HG02759 (cell line): ENCODE measurements around the gene TLNRD1.

Source experiments
- ATAC-seq: cut with Tn5 transposase; IDR thresholded peaks from one replicate; pipeline ENCODE4 v1.9.1; 2021; ENCODE audit warnings: mild to moderate bottlenecking, moderate library complexity; ENCODE audit not compliant: unreplicated experiment

TLNRD1 gene

DNA sequence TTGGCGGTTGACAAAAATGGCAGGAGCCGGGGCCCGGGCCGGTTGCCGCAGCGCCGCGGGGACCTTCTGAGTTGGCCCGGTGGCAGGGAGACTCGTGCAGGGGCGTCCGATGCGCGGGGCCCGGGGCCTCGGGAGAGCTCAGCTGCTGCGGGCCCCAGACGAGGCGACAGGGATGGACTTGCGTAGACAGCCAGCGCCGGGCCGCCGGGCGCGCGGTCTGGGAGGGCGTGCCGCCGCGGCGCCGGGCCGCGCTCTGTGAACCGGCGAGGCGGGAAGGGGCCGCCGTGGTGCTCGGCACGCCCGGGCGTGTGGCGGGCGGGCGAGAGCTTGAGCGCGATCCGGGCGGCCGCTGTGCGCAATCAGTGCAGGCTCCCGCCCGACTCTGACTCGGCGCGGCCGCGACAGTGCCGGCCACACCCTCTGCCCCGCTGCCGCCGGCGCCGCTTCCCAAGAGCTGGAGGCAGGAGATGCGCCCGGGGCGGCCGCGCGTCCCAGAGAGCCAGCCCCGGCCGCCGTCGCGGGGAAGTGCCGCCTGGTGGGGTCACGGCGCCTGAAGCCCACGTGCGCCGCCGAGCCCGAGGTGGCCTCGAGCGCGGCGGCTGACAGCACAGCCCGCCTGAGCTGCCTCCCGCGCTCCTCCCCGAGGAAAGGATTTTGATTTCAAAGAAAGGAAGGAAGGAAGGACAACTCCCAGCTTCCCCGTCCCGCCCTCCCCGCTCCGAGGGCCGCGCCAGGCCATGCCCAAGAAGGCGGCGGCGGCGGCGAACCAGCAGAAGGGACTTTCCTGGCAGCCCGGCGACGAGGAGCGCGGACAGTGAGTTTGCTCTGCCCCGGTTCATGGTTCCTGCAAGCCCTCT lies 657 bp downstream of the TLNRD1 start:
- peak; percentile 45 for ATAC-seq

DNA sequence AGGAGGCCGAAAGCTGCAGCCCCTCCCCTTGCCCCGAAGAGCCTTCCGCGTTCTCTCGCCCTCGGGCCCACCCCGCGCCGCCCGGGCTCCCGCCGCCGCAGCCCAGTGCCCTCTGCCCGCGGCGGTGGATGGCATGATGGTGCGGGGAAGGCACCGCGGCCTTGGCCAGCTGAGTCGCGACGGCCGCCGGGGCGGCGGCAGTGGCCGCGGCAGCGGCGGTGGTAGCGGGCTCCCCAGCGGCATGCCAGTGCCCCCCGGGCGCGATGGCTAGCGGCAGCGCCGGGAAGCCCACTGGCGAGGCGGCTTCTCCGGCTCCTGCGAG lies 1.2 kb downstream of the TLNRD1 start:
- no peak for ATAC-seq

DNA sequence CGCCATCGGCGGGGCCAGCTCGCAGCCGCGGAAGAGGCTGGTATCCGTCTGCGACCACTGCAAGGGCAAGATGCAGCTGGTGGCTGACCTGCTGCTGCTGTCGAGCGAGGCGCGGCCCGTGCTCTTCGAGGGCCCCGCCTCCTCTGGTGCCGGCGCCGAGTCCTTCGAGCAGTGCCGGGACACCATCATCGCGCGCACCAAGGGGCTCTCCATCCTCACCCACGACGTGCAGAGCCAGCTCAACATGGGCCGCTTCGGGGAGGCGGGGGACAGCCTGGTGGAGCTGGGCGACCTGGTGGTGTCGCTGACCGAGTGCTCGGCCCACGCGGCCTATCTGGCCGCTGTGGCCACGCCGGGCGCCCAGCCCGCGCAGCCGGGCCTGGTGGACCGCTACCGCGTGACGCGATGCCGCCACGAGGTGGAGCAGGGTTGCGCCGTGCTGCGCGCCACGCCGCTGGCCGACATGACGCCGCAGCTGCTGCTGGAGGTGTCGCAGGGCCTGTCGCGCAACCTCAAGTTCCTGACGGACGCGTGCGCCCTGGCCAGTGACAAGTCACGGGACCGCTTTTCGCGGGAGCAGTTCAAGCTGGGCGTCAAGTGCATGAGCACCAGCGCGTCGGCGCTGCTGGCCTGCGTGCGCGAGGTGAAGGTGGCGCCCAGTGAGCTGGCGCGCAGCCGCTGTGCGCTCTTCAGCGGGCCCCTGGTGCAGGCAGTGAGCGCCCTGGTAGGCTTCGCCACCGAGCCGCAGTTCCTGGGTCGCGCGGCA lies 1.8 kb downstream of the TLNRD1 start:
- no peak for ATAC-seq

DNA sequence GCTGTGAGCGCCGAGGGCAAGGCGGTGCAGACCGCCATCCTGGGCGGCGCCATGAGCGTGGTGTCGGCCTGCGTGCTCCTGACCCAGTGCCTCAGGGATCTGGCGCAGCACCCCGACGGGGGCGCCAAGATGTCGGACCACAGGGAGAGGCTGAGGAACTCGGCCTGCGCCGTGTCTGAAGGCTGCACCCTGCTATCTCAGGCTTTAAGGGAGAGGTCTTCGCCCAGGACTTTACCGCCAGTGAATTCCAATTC lies 2.3 kb downstream of the TLNRD1 start:
- no peak for ATAC-seq

DNA sequence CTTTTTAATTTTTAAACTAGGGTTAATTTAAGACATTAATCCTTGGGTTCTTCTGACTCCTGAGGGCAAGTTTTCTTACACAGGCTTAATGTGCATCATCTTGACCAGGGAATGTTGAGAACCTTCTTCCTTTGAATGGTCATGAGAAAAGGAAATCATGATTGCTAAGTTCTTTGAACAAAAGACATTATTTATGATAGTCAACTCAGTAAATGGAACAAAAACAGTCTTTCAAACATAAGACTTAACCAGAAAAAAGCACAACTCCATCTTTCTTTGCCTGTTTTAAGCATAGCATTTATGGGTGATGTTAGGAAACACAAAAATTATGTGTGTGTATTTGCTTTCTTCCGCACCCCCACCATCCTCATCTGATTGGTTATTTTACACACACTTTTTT lies 5.4 kb downstream of the TLNRD1 start:
- ATAC-seq, result no peak

DNA sequence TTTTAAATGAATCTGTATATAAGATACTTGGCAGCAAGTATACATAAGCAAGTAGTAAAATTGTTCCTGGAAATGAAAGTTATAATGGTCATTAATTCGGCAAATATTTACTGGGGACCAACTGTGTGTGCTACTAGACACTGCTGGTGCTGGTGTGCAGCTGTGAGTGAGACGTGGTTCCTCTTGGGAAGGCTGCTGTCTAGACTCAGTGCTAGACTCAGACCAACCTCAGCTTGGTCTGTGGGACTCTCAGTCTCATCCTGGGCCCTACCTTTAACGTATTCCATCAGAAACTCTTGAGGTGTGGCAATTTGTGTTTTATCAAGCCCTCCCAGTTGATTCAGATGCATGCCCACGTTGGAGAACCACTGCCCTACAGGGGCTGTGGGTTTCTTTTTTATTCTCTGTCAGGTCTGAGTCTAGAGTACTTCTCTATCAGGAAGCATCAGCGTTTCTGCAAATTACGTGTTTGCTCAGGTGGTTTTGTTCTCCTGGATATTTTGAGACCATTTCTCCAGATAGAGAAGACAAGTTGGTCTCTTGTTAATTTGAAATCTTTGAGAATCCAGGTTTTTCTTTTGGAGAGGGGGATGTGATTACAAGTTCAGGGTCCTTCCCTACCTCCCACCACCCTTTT lies 6.8 kb downstream of the TLNRD1 start:
- no peak for ATAC-seq

DNA sequence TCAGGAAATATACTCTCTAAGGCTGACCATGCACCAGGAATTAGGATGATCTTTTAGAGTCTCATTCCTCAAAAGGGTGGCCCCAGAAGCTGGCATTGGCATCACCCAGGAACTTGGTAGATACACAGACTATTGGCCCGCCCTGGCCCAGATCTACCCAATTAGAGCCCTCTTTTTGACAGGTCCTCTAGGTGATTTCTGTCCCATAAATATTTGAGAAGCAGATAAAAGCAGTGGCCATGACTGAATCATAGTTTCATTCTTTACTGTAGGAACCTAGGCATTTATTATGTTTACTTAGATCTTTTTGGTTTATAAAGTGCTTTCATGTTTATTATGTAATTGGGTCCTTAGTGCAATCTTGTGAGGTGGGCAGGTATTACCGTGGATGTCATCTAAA lies 7.6 kb downstream of the TLNRD1 start:
- no peak for ATAC-seq

DNA sequence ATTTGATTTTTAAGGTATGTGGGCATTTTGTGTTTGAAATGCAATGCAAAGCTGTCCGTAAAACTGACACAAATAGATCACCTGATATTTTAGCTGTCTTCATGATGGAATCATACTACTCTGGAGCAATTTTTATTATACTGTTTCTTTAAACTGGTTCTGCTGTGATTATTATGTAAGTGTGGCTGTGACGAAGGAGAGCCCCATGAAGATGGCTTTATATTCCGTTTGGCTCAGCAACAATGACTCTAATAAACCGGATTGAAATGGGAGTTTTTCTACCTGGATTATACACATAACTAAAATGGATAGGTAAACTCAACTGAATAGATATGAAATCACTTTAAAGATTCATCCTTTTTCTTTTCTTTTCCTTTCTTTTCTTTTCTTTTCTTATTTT lies 9.4 kb downstream of the TLNRD1 start:
- ATAC-seq, result no peak

DNA sequence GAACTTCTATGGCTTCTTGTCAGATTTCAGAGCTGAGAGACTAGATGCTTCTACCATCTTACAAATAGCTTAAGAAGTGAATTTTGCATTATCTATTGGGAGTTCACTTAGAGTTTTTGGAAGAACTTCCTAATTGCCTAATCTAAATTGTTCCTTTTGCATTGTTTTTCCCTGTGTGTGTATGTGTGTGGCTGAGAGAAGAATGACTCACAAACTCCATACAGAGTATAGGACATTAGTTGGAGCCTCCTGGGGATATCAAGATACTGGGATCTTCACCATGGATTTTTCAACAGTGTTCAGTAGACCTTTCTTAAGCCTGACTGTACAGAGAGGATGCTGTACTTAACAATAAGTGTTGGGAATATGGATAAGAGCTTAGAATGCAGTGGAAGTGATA lies 10.9 kb downstream of the TLNRD1 start:
- ATAC-seq, result no peak

DNA sequence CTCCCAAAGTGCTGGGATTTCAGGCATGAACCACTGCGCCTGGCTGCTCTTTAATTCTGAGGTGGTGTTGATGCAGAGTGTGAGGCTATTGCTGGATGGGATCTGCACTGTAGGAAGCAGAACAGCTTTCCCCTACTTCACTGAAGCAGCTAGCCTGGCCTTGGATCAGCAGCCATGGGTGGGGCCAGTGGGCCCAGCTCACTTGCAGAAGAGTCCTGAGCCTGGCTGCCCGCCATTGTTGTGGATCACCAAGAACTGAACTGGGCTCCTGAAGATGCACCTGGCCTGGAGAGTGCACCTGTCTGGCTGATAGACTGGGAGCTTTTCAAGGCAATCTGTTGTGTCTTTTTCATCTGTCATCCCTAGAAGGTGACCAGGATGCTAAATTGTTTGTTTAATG lies 11.9 kb downstream of the TLNRD1 start:
- ATAC-seq, result no peak

DNA sequence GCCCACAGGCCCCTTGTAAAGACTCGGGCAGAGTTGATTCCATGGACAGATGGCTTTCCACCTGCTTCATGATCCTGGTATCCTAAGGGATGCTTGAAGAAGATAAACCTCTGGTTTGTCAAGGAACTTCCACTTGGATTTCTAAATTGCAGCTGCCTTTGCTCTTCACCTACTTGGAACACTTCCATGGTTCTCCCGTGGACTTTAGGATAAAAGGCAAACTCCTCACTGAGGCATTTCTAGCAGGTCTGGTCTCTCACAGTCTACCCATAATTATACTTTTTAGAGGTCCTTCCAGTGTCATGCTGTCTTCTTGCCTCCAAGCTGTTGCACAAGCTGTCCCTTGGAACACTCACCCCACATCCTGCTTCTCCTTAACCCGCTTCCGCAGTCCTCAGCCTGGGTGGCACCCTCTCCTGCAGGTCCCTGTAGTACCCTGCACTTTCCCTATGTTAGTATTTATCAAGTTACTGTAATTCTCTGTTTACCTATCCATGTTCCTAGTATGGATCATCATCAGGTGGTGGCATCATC lies 12.7 kb downstream of the TLNRD1 start:
- ATAC-seq, result no peak

DNA sequence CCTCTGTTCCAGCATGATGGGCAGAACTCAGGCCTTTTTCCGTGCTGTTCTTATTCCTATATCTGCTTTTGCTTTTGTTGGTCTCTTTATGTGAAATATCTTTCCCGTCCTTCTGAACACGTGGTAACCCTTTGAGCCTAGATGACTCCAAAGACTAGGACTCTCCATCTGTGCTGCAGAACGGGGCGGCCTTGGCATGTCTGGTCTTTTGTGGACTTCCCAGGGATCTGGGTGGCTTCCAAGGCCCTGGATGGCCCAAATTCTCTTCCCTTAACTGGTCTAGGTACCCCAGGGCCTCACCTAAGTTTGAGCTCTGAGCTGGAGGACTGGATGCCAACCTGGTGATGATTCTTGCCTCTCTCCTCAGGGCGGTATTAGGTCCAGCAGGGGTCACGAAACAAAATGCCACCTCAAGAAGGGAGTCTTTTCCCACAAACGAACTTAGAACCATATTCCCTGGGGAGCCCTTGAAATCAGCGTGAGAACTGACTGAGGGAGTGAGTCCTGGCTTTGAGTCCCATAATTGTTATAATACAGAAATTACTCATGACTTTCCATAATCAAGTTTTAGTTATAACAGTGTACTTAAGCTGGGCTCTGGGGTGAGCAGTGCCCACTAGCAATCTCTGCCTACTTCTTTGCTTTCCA lies 13.8 kb downstream of the TLNRD1 start:
- no peak for ATAC-seq

DNA sequence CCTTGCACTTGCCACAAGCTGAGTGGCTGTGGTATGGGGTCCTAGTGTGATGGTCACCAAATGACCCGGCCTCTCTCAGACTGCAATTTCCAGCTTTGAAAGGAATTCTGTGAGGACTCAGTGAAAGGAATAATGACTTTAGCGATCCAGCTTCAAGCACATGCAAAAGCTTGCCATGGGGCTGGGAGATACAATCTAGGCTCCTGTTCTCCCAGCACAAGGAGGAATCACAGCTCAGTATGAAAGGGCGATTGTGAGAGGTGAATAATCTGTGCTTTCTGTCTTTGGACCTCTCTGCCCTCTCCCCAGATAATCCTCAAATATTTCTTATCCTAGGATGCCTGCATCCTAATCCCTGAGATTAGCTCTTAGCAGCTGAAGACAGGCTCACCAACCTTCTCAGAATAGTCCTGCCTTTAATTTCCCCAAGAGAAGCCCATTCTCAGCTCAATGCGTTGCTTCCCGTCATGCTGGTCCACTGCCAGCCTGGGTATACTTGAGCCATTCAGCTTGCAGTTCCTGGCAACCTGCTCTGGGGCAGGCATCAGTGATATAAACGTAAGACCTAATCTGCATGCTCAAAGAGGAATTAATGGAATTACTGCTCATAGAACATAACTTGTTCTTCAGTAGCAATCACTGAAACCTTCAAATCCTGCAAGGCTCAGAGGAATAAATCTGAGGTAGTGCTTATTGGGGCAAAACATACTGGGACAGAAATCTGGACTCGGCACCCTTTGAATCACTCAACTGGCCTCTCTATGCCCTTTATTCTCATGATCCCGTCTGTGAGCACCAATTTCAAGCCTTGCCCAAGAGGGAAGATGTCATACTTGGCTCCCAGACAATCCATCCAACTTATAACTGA lies 15.1 kb downstream of the TLNRD1 start:
- no peak for ATAC-seq

DNA sequence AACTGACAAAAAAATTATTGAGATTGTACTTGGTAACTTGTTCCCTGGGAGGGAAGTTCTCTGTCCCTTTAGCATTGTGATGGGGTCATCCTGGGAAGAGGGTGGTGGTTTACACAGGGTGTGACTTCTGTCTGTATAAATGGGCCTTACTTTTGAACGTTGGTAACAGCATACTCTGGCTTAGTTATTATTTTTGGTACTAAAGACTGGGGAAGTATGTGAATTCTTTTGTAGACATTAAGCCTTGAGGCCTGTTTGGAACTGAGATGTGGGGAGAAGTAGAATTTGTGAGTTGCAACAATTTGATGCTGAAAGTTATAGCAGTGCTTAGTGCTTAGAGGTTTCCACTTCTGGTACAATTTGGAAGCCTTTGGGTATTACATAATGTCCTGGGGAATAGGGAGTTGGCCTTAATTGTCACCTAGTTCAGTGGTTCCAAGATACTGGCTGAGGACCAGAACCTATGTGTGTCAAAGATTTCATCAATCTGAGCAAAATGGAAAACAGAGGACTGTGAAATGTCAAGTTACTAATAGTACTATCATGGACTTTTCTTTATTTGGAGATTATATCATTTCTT lies 15.9 kb downstream of the TLNRD1 start:
- ATAC-seq, result no peak

DNA sequence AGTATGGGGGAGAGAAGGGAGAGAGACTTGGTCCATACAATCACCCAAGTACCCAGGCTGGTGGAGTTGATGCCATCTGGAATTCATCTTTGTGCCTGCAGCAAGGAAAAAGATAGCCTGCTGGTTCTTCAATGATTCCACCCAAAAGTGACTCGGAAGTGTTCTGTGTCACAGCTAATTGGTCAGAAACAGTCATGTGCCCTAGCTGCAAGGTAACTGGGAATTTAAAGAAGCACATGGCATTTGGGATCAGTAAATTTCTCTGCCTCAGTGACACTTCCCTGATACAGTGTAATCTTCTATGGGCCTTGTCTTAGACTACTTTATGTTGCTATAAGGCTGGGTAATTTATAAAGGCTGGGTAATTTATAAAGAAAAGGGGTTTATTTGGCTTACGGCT lies 17.5 kb downstream of the TLNRD1 start:
- ATAC-seq, result no peak

DNA sequence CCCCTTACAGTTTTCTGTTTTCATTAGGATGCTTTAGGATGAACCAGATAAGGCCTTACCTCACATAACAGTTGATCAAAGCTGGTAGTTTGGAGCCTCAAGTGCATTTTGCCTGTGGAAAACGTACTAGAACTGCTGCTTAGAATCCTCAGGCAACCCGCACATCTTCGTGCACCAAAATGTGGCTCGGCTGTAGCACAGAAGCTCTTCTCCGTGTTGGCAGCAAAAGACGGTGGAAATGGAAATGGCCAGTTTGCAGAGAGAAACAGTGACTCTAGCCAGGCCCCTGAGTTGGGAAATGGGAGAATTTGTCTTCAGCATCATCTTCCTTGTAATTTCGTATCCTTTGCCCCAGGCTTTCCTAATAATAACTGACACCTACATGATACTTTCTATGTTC lies 20.6 kb downstream of the TLNRD1 start:
- ATAC-seq, result no peak

DNA sequence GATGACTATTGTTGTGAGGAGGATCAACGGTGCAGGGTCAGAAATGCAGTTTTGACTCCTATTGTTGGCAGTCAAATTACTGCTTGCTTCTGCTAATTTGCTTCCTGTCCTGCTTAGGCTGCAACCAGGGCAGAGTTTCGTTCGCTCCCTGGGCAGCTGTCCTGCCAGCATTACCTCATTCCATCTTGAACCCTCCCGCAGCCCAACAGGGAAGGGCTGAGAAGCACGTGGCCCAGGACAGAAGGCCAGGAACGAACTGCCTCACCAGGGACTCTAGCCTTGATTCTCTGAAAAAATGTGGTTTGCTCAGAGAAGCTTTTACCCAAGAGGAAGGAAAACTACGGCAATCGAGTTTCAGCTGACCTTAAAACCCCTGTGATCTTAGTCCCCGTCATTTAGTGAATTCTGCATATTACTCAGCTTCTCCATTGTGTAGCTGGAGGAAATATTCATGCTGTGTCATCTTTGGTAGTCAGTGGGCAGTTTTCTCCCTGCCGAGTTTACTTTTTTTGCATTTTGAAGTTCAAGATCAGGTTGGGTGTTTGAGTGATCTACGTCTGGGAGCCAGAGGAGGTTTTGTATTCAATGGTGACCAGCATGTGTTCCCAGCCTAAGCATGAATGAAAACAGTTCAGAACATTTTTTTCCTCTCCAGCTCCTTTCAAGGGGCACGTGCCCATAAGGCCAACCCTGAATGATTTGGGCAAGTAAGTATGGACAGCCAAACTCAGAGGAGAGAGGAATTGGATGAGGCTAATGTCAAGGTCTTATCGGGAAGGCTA lies 23.0 kb downstream of the TLNRD1 start:
- peak; percentile 90 for ATAC-seq

DNA sequence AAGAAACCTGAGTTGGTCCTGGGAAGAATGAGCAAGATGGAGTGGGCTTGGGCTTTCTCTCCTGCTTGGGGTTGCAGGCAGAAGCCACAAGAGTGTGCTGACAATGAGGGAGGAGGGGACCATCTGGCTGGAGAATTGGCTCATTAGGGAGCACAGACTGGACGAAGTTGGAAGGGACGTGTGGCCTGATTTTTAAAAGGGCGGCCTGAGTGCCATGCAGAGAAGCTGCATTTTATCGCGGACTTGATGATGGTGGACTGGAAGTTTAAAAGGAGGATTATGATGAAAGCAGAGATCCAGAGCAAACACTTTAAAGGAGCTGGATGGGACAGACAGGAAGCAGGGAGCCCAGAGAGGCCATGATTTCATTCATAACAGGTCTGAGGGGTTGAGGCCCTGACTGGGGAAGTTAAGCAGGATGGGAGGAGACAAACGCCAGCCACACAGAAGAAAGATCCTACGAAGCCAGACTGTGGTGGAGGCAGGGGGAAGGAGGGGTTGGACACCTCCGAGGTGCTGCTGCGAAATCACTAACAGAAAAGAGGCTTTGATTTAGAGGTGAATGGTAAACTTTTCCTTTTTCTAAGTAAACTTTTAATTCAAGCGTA lies 23.6 kb downstream of the TLNRD1 start:
- ATAC-seq, result no peak

DNA sequence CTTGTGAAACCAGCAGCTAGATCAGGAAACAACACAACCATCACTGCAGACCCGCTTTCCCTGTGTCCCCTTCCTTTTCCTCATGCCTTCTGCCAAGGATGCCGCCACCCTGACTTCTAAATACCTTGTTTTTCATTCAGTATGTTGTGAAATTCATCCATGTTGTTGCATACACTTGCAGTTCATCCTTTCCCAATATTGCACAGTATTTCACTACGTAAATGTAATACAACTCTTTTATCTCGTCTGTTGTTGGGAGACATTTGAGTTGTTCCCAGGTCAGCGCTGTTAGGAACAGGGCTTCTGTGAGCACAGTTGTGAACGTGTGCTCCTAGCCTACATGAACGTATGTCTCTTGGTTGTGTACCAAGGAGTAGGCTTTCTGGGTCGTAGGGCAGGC lies 24.2 kb downstream of the TLNRD1 start:
- ATAC-seq, result no peak
